HAP-1 (cell line): Measurements from ENCODE around the gene MLLT3.

ENCODE experiments used
- DNase-seq, 2 experiments: peaks; one replicate each; pipeline ENCODE4 v3.0.0-alpha.2; 2016 to 2020; ENCODE audit warnings: low spot score in 2 of 2
- H3K27me3 ChIP-seq: fragments of 250-450 bp; sonication (Bioruptor Pico); 2 replicates; pipeline ENCODE4 v1.5.1; 2020; ENCODE audit warnings: low read depth, mild to moderate bottlenecking, moderate library complexity
- H3K36me3 ChIP-seq: fragments of 250-450 bp; sonication (Bioruptor Pico); replicated peaks from 2 replicates; pipeline ENCODE4 v1.5.1; 2020; ENCODE audit warnings: mild to moderate bottlenecking
- H3K4me1 ChIP-seq: fragments of 250-450 bp; sonication (Bioruptor Pico); 2 replicates; pipeline ENCODE4 v1.5.1; 2020; ENCODE audit warnings: mild to moderate bottlenecking
- H3K4me3 ChIP-seq: fragments of 250-450 bp; sonication (Bioruptor Pico); 2 replicates; pipeline ENCODE4 v1.5.1; 2020; ENCODE audit warnings: mild to moderate bottlenecking, moderate library complexity
- H3K9me3 ChIP-seq: fragments of 250-450 bp; sonication (Bioruptor Pico); 2 replicates; pipeline ENCODE4 v1.5.1; 2020; ENCODE audit warnings: mild to moderate bottlenecking, moderate library complexity
- in situ Hi-C: fragments of 300-500 bp; cut with MboI; formaldehyde crosslinking; loops from 3 replicates; pipeline ENCODE4 v1.14.3; 2020; ENCODE audit warnings: low sequenced_read_pairs, inconsistent platforms, mixed read lengths

The MLLT3 gene

GRCh38 chr9:20312732-20313131, 309.6 kb downstream of the MLLT3 start:
- Histone ChIP-seq H3K4me1 (no peaks in the 10 kb centered on the region), H3K27me3 (peaks cover 4% of the 10 kb centered on the region; the same call in 1 of the 2 replicates), H3K36me3 (no peaks in the 10 kb centered on the region), H3K9me3 (no peaks in the 10 kb centered on the region; the same call in none of the 2 replicates), H3K4me3 (no peak overlapping the region)
- no peak for DNase-seq
- in situ Hi-C loops, result loop anchor here (25.0 kb wide), 1 partner anchor 100 kb away; no protein-coding TSS in a partner anchor

GRCh38 chr9:20310024-20310423, 312.3 kb downstream of the MLLT3 start:
- no peaks in the 10 kb centered on the region for H3K36me3 ChIP-seq
- in situ Hi-C loops, result loop anchor here (25.0 kb wide), 1 partner anchor 98 kb away; no protein-coding TSS in a partner anchor
- H3K9me3 ChIP-seq, result no peaks in the 10 kb centered on the region; the same call in 1 of the 2 replicates
- no peaks in the 10 kb centered on the region for H3K4me1 ChIP-seq
- DNase-seq, result no peak
- H3K4me3 ChIP-seq, result no peak overlapping the region
- H3K27me3 ChIP-seq, result peaks cover 8% of the 10 kb centered on the region; the same call in 1 of the 2 replicates

GRCh38 chr9:20309124-20309523, 313.2 kb downstream of the MLLT3 start:
- no peaks in the 10 kb centered on the region for H3K36me3 ChIP-seq
- in situ Hi-C loops, result loop anchor here (25.0 kb wide), 1 partner anchor 97 kb away; no protein-coding TSS in a partner anchor
- no peak overlapping the region for H3K4me3 ChIP-seq
- no peaks in the 10 kb centered on the region for H3K9me3 ChIP-seq
- H3K4me1 ChIP-seq, result no peaks in the 10 kb centered on the region
- DNase-seq, result no peak
- peaks cover 8% of the 10 kb centered on the region; the same call in 1 of the 2 replicates for H3K27me3 ChIP-seq

- Histone ChIP-seq H3K27me3 (peaks cover 8% of the 10 kb centered on the region; the same call in 1 of the 2 replicates), H3K4me1 (peaks cover 7% of the 10 kb centered on the region)
- in situ Hi-C loops, result loop anchor here (25.0 kb wide), 1 partner anchor 95 kb away; no protein-coding TSS in a partner anchor
These were observed 314.7 kb downstream of the MLLT3 start for GRCh38 chr9:20307621-20308020.

GRCh38 chr9:20305452-20305851, 316.8 kb downstream of the MLLT3 start:
- in situ Hi-C loops, result loop anchor here (25.0 kb wide), 1 partner anchor 93 kb away; no protein-coding TSS in a partner anchor
- Histone ChIP-seq H3K4me1 (peaks cover 9% of the 10 kb centered on the region), H3K9me3 (no peaks in the 10 kb centered on the region), H3K4me3 (no peak overlapping the region), H3K27me3 (peaks cover 8% of the 10 kb centered on the region; the same call in 1 of the 2 replicates), H3K36me3 (no peaks in the 10 kb centered on the region)
- DNase-seq, result no peak

More at GRCh38 chr9:20307621-20308020, 314.7 kb downstream of the MLLT3 start:
- Histone ChIP-seq H3K9me3 (no peaks in the 10 kb centered on the region), H3K36me3 (no peaks in the 10 kb centered on the region), H3K4me3 (no peak overlapping the region)
- peak in 1 of 2 experiments; percentile 21 for DNase-seq

GRCh38 chr9:20303996-20304395, 318.3 kb downstream of the MLLT3 start:
- no peaks in the 10 kb centered on the region for H3K36me3 ChIP-seq
- no peaks in the 10 kb centered on the region for H3K9me3 ChIP-seq
- in situ Hi-C loops, result loop anchor here (25.0 kb wide), 1 partner anchor 92 kb away; no protein-coding TSS in a partner anchor
- peaks cover 9% of the 10 kb centered on the region for H3K4me1 ChIP-seq
- no peak for DNase-seq
- H3K27me3 ChIP-seq, result peaks cover 6% of the 10 kb centered on the region; the same call in 1 of the 2 replicates
- no peak overlapping the region for H3K4me3 ChIP-seq

- Histone ChIP-seq H3K4me1 (peaks cover 9% of the 10 kb centered on the region), H3K4me3 (no peak overlapping the region), H3K36me3 (no peaks in the 10 kb centered on the region), H3K9me3 (no peaks in the 10 kb centered on the region; the same call in 1 of the 2 replicates), H3K27me3 (peaks cover 4% of the 10 kb centered on the region; the same call in 1 of the 2 replicates)
- DNase-seq, result no peak
- in situ Hi-C loops, result loop anchor here (25.0 kb wide), 1 partner anchor 91 kb away; no protein-coding TSS in a partner anchor
These were observed 319.2 kb downstream of the MLLT3 start for GRCh38 chr9:20303066-20303465.

- no peaks in the 10 kb centered on the region for H3K36me3 ChIP-seq
- H3K4me3 ChIP-seq, result no peak overlapping the region
- H3K27me3 ChIP-seq, result peaks cover 2% of the 10 kb centered on the region; the same call in 1 of the 2 replicates
- in situ Hi-C loops, result loop anchor here (25.0 kb wide), 1 partner anchor 90 kb away; no protein-coding TSS in a partner anchor
- DNase-seq, result no peak
- peaks cover 9% of the 10 kb centered on the region for H3K4me1 ChIP-seq
- no peaks in the 10 kb centered on the region; the same call in 1 of the 2 replicates for H3K9me3 ChIP-seq
These were observed 320.1 kb downstream of the MLLT3 start for GRCh38 chr9:20302197-20302596.

- Histone ChIP-seq H3K4me3 (no peak overlapping the region), H3K9me3 (no peaks in the 10 kb centered on the region; the same call in 1 of the 2 replicates), H3K27me3 (no peaks in the 10 kb centered on the region), H3K4me1 (peaks cover 9% of the 10 kb centered on the region), H3K36me3 (no peaks in the 10 kb centered on the region)
- in situ Hi-C loops, result loop anchor here (25.0 kb wide), 1 partner anchor 88 kb away; no protein-coding TSS in a partner anchor
- no peak for DNase-seq
These were observed 321.7 kb downstream of the MLLT3 start for GRCh38 chr9:20300430-20301115.

- Histone ChIP-seq H3K9me3 (no peaks in the 10 kb centered on the region; the same call in 1 of the 2 replicates), H3K27me3 (no peaks in the 10 kb centered on the region), H3K4me3 (no peak overlapping the region), H3K36me3 (no peaks in the 10 kb centered on the region), H3K4me1 (peaks cover 2% of the 10 kb centered on the region)
- in situ Hi-C loops, result no loop called here
- no peak for DNase-seq
These were observed 324.6 kb downstream of the MLLT3 start for GRCh38 chr9:20297646-20298084.

GRCh38 chr9:20295555-20295954, 326.7 kb downstream of the MLLT3 start:
- no peak overlapping the region for H3K4me3 ChIP-seq
- no peaks in the 10 kb centered on the region for H3K4me1 ChIP-seq
- H3K9me3 ChIP-seq, result no peaks in the 10 kb centered on the region; the same call in 1 of the 2 replicates
- H3K36me3 ChIP-seq, result no peaks in the 10 kb centered on the region
- no peak for DNase-seq
- in situ Hi-C loops, result no loop called here
- no peaks in the 10 kb centered on the region for H3K27me3 ChIP-seq

- in situ Hi-C loops, result no loop called here
- no peak for DNase-seq
- H3K4me1 ChIP-seq, result no peaks in the 10 kb centered on the region
- no peaks in the 10 kb centered on the region for H3K36me3 ChIP-seq
- H3K27me3 ChIP-seq, result no peaks in the 10 kb centered on the region
- no peak overlapping the region for H3K4me3 ChIP-seq
- H3K9me3 ChIP-seq, result no peaks in the 10 kb centered on the region; the same call in 1 of the 2 replicates
These were observed 328.1 kb downstream of the MLLT3 start for GRCh38 chr9:20294046-20294750.

GRCh38 chr9:20292002-20292401, 330.3 kb downstream of the MLLT3 start:
- DNase-seq, result peak; percentile 21 to 56

More at GRCh38 chr9:20292002-20292401, 330.3 kb downstream of the MLLT3 start:
- Histone ChIP-seq H3K4me3 (no peak overlapping the region), H3K9me3 (no peaks in the 10 kb centered on the region), H3K36me3 (no peaks in the 10 kb centered on the region), H3K4me1 (no peaks in the 10 kb centered on the region), H3K27me3 (no peaks in the 10 kb centered on the region)
- in situ Hi-C loops, result no loop called here
